K562 (cell line): ENCODE results near the gene ZNF565. TPM values are rescaled to one million over a fixed set of nuclear protein-coding genes. Genes with fewer than 3 reads are reported as not detected.

Source experiments
- MXI1 ChIP-seq: IDR thresholded peaks from 2 replicates; pipeline ENCODE4 v1.6.1; 2011; ENCODE audit warnings: low read depth, mild to moderate bottlenecking, improper control_type of control experiment, low read length
- NCOA4 ChIP-seq: fragments of 450-650 bp; IDR thresholded peaks from 2 replicates; pipeline ENCODE4 v1.6.1; 2018; ENCODE audit warnings: mild to moderate bottlenecking; ENCODE audit not compliant: partially characterized antibody
- USF2 ChIP-seq: sonication (generic); formaldehyde crosslinking; IDR thresholded peaks from 2 replicates; pipeline ENCODE4 v1.5.0; 2020; ENCODE audit warnings: missing genetic modification reagents
- ZKSCAN1 ChIP-seq: fragments of 150-350 bp; IDR thresholded peaks from 2 replicates; pipeline ENCODE4 v1.6.1; 2016; ENCODE audit warnings: low read depth, low read length
- ZMIZ1 ChIP-seq, 2 experiments: fragments of 150-350 bp in 1 of 2; IDR thresholded peaks; 2 replicates each; pipeline ENCODE4 v1.6.1; 2012 to 2016; ENCODE audit warnings: low read depth in 2 of 2, low read length in 2 of 2, mild to moderate bottlenecking in 1 of 2, moderate library complexity in 1 of 2
- ZNF717 ChIP-seq: fragments of 250-450 bp; sonication (Bioruptor Pico); IDR thresholded peaks from 2 replicates; pipeline ENCODE4 v1.5.0; 2021
- polyA plus RNA-seq, 8 experiments: library from polyadenylated mRNA; depleted of rRNA in 4 of 8; stranded (reverse) in 5 of 8; unstranded in 3 of 8; fragments of >200 nt; fragmentation: Nextera tagmentation in 2 of 8; fragmentation: Illumina TruSeq in 1 of 8; extraction: Ambion mirVana in 2 of 8; extraction: Trizol in 1 of 8; gene quantifications; 2 replicates each; pipeline versions ENCODE4 v1.2.1 to v1.2.3, GENCODE V29; 2011 to 2014; ENCODE audit warnings: inconsistent platforms in 1 of 8, missing spikeins in 1 of 8
- total RNA-seq, 7 experiments: library from RNA; depleted of rRNA in 6 of 7; stranded (reverse); fragments of >200 nt in 6 of 7; fragmentation: Illumina TruSeq in 2 of 7; extraction: Trizol in 2 of 7; gene quantifications; 2 replicates each; pipeline versions ENCODE4 v1.2.1 to v1.2.3, GENCODE V29; 2011 to 2021; ENCODE audit warnings: low replicate concordance in 1 of 7

The ZNF565 gene
- total and polyA plus RNA-seq, 9 of the 15 experiments (the other 6 are each of a cell fraction or from before 2014, with no cell fraction given) = 1.3 to 3.2 (median 2.6) TPM

GRCh38 chr19:36215276-36216123 is 1.0 kb upstream of the ZNF565 start (continued):
- TF ChIP-seq USF2 (CRISPR knock-in tag) = no peak
- no peak for TF ChIP-seq ZKSCAN1
- TF ChIP-seq NCOA4 = no peak
- no peak for TF ChIP-seq ZMIZ1 (IDR thresholded peaks at IDR 0.05; ENCODE audit: low read depth in 2 of 2, low read length in 2 of 2)
- TF ChIP-seq MXI1 = no peak
- TF ChIP-seq ZNF717 (CRISPR knock-in tag) = 0 out of 2 replicates have a peak, but pooled peaks have one; percentile 3
- TF ChIP-seq, all 486 proteins: peak for 54
